Fibroblast of mammary gland (primary cell): ENCODE results near the gene SCUBE1.

Experiments
- DNase-seq: peaks from one replicate; pipeline ENCODE4 v3.0.0-alpha.2; 2010; ENCODE audit warnings: low read depth
- H3K4me3 ChIP-seq: 2 replicates; pipeline ENCODE4 v1.5.1; 2011; ENCODE audit warnings: low read depth, mild to moderate bottlenecking, low read length, moderate library complexity; ENCODE audit not compliant: control insufficient read depth
- TF ChIP-seq, protein P1 (sequence below): conservative IDR thresholded peaks from 2 replicates; pipeline ENCODE4 v1.5.1; 2011; ENCODE audit warnings: low read depth, low read length, inconsistent platforms; ENCODE audit not compliant: control insufficient read depth, insufficient read depth

The SCUBE1 gene

DNA sequence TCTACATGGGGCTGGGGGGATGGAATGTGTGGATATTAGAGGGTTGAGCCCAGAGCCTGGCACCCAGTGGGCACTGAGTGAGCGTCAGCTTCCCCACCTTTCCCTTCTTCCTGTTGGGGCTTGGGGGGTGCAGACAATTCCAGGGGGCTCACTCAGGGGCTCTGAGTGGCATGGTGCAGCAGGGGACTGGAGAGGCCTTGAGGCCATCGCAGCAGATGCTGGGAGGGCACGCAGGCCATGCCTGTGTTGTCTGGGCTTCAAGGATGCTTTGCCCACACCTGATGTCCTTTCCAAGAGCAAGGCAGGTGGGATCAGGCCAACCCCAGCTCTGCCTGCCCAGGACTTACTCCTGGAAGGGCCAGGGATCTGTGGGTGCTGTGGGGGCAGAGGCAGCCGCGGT, 145.0 kb downstream of the SCUBE1 start:
- TF ChIP-seq, protein P1, sequence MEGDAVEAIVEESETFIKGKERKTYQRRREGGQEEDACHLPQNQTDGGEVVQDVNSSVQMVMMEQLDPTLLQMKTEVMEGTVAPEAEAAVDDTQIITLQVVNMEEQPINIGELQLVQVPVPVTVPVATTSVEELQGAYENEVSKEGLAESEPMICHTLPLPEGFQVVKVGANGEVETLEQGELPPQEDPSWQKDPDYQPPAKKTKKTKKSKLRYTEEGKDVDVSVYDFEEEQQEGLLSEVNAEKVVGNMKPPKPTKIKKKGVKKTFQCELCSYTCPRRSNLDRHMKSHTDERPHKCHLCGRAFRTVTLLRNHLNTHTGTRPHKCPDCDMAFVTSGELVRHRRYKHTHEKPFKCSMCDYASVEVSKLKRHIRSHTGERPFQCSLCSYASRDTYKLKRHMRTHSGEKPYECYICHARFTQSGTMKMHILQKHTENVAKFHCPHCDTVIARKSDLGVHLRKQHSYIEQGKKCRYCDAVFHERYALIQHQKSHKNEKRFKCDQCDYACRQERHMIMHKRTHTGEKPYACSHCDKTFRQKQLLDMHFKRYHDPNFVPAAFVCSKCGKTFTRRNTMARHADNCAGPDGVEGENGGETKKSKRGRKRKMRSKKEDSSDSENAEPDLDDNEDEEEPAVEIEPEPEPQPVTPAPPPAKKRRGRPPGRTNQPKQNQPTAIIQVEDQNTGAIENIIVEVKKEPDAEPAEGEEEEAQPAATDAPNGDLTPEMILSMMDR: no peak
- H3K4me3 ChIP-seq: no peak overlapping the region
- DNase-seq: no peak

- DNase-seq: no peak
- TF ChIP-seq, protein P1: no peak
- no peak overlapping the region for H3K4me3 ChIP-seq
These were observed 145.8 kb downstream of the SCUBE1 start for GRCh38 chr22:43197271-43197941.

GRCh38 chr22:43191831-43192230, 151.3 kb downstream of the SCUBE1 start:
- DNase-seq: no peak
- TF ChIP-seq, protein P1: no peak
- no peak overlapping the region for H3K4me3 ChIP-seq

DNA sequence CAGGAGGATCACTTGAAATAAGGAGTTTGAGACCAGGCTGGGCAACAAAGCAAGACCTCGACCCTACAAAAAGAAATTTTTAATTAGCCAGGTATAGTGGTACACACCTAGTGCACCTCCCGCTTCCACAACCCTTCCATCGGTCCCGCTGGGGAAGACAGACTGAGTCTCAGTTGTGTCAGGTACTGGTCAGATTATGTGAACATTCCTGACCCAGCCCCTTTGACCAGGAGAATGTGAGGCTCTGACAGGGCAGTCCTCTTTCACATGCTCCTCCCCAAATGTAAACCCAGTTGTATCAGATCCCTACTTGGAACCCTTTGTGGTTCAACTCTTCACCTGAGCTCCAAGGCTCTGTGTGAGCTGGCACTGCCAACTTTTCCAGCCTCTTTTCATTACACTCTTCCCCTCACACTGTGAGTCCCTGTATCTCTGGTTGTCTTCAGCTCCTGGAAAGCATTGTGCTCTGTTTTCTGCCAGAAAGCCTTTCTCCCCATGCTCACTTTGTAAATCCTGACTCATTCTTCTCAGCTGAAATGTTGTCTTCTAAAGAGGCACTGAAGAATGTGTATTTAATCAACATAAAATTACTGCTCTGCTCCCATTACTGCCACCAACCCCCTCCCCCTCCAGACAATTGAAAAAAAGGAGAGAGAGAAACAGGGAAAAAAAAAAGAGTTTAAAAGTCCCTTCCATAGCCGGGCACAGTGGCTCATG, 154.2 kb downstream of the SCUBE1 start:
- no peak overlapping the region for H3K4me3 ChIP-seq
- TF ChIP-seq, protein P1: no peak
- DNase-seq: no peak

GRCh38 chr22:43187171-43188099, 155.7 kb downstream of the SCUBE1 start:
- TF ChIP-seq, protein P1: peak; percentile 34

More at GRCh38 chr22:43187171-43188099, 155.7 kb downstream of the SCUBE1 start:
- peak overlapping the region; percentile 51 for H3K4me3 ChIP-seq
- DNase-seq: peak; percentile 90
